H9 (cell line): Measurements from ENCODE around the gene PPP3CA. TPM values are rescaled to one million over a fixed set of nuclear protein-coding genes. Genes with fewer than 3 reads are reported as not detected.

ENCODE experiments used
- DNase-seq: peaks from one replicate; pipeline ENCODE4 v3.0.0-alpha.2; 2017
- H2AFZ ChIP-seq: one replicate; pipeline ENCODE4 v1.6.1; 2013; ENCODE audit warnings: mild to moderate bottlenecking, low read length, control low read depth, moderate library complexity
- H2AK5ac ChIP-seq: 2 replicates; pipeline ENCODE4 v1.6.1; 2013; ENCODE audit warnings: low read length, control low read depth, mixed read lengths; ENCODE audit not compliant: insufficient read length
- H2BK120ac ChIP-seq: one replicate; pipeline ENCODE4 v1.6.1; 2013; ENCODE audit warnings: low read depth, mild to moderate bottlenecking, low read length, control low read depth, inconsistent platforms; ENCODE audit not compliant: poor library complexity, severe bottlenecking
- H2BK12ac ChIP-seq: 2 replicates; pipeline ENCODE4 v1.6.1; 2013; ENCODE audit warnings: low read length, control low read depth, mixed read lengths, low read depth; ENCODE audit not compliant: insufficient read length
- H2BK15ac ChIP-seq: 2 replicates; pipeline ENCODE4 v1.6.1; 2013; ENCODE audit warnings: low read depth, low read length, control low read depth
- H2BK20ac ChIP-seq: one replicate; pipeline ENCODE4 v1.6.1; 2013; ENCODE audit warnings: low read depth, mild to moderate bottlenecking, low read length, control low read depth, inconsistent platforms; ENCODE audit not compliant: poor library complexity, severe bottlenecking
- H2BK5ac ChIP-seq: 2 replicates; pipeline ENCODE4 v1.6.1; 2013; ENCODE audit warnings: low read length, control low read depth, mixed read lengths; ENCODE audit not compliant: insufficient read length
- H3K14ac ChIP-seq: 2 replicates; pipeline ENCODE4 v1.6.1; 2013; ENCODE audit warnings: low read length, control low read depth; ENCODE audit not compliant: insufficient read depth
- H3K18ac ChIP-seq: 2 replicates; pipeline ENCODE4 v1.6.1; 2013; ENCODE audit warnings: low read depth, mild to moderate bottlenecking, mixed read lengths, low read length, control low read depth; ENCODE audit not compliant: insufficient read length
- H3K23ac ChIP-seq: 2 replicates; pipeline ENCODE4 v1.6.1; 2013; ENCODE audit warnings: low read length, control low read depth, mixed read lengths, low read depth; ENCODE audit not compliant: insufficient read length
- H3K23me2 ChIP-seq: 2 replicates; pipeline ENCODE4 v1.6.1; 2013; ENCODE audit warnings: low read depth, mild to moderate bottlenecking, mixed read lengths, low read length, control low read depth; ENCODE audit not compliant: insufficient read length, poor library complexity, severe bottlenecking
- H3K27ac ChIP-seq: 2 replicates; pipeline ENCODE4 v1.5.1; 2013; ENCODE audit warnings: low read length, control low read depth, mixed read lengths, low read depth; ENCODE audit not compliant: insufficient read length
- H3K27me3 ChIP-seq: 2 replicates; pipeline ENCODE4 v1.6.1; 2013; ENCODE audit warnings: low read length, control low read depth, inconsistent platforms; ENCODE audit not compliant: insufficient read depth
- H3K4ac ChIP-seq: 2 replicates; pipeline ENCODE4 v1.6.1; 2013; ENCODE audit warnings: low read depth, mild to moderate bottlenecking, control low read depth, inconsistent platforms, low read length, moderate library complexity
- H3K4me1 ChIP-seq: 2 replicates; pipeline ENCODE4 v1.6.1; 2013; ENCODE audit warnings: low read length, control low read depth, inconsistent platforms; ENCODE audit not compliant: insufficient read depth
- H3K4me2 ChIP-seq: 2 replicates; pipeline ENCODE4 v1.6.1; 2013; ENCODE audit warnings: low read length, control low read depth, mixed read lengths; ENCODE audit not compliant: insufficient read length, insufficient read depth
- H3K56ac ChIP-seq: 2 replicates; pipeline ENCODE4 v1.6.1; 2013; ENCODE audit warnings: low read depth, mild to moderate bottlenecking, mixed read lengths, low read length, control low read depth; ENCODE audit not compliant: insufficient read length
- H3K79me1 ChIP-seq: 2 replicates; pipeline ENCODE4 v1.6.1; 2013; ENCODE audit warnings: low read depth, mild to moderate bottlenecking, moderate library complexity, low read length, control low read depth, inconsistent platforms; ENCODE audit not compliant: insufficient read depth, poor library complexity, severe bottlenecking
- H3K79me2 ChIP-seq: 2 replicates; pipeline ENCODE4 v1.6.1; 2013; ENCODE audit warnings: low read length, control low read depth, inconsistent platforms; ENCODE audit not compliant: insufficient read depth
- H3K9ac ChIP-seq: 2 replicates; pipeline ENCODE4 v1.6.1; 2013; ENCODE audit warnings: low read length, control low read depth, mixed read lengths; ENCODE audit not compliant: insufficient read length; ENCODE audit errors: extremely low read depth
- H3K9me3 ChIP-seq: one replicate; pipeline ENCODE4 v1.6.1; 2013; ENCODE audit warnings: low read depth, low read length, inconsistent platforms; ENCODE audit not compliant: control insufficient read depth
- H3T11ph ChIP-seq: one replicate; pipeline ENCODE4 v1.6.1; 2013; ENCODE audit warnings: mild to moderate bottlenecking, low read length, control low read depth, inconsistent platforms
- H4K20me1 ChIP-seq: one replicate; pipeline ENCODE4 v1.6.1; 2013; ENCODE audit not compliant: control insufficient read depth, insufficient read length, insufficient read depth
- H4K5ac ChIP-seq: 2 replicates; pipeline ENCODE4 v1.6.1; 2013; ENCODE audit warnings: low read depth, mild to moderate bottlenecking, mixed read lengths, low read length, control low read depth; ENCODE audit not compliant: insufficient read length
- H4K8ac ChIP-seq: replicated peaks from 2 replicates; pipeline ENCODE4 v1.6.1; 2013; ENCODE audit warnings: low read length, control low read depth, mixed read lengths, low read depth; ENCODE audit not compliant: insufficient read length
- H4K91ac ChIP-seq: 2 replicates; pipeline ENCODE4 v1.6.1; 2013; ENCODE audit warnings: low read depth, mild to moderate bottlenecking, moderate library complexity, mixed read lengths, low read length, control low read depth; ENCODE audit not compliant: insufficient read length
- H3K27ac Mint-ChIP-seq, 3 experiments: 2 replicates in 2 of 3; 3 replicates in 1 of 3; pipeline ENCODE4 v1.8.0; 2020 to 2021; ENCODE audit warnings: mixed read lengths in 3 of 3, mild to moderate bottlenecking in 1 of 3, moderate library complexity in 1 of 3
- H3K27me3 Mint-ChIP-seq: 2 replicates; pipeline ENCODE4 v1.8.0; 2021; ENCODE audit warnings: low read depth, mild to moderate bottlenecking, moderate library complexity, mixed read lengths
- H3K36me3 Mint-ChIP-seq, 3 experiments: 2 replicates in 2 of 3; 3 replicates in 1 of 3; pipeline ENCODE4 v1.8.0; 2020 to 2021; ENCODE audit warnings: low read depth in 3 of 3, mixed read lengths in 3 of 3; ENCODE audit not compliant: insufficient read depth in 1 of 3
- H3K4me1 Mint-ChIP-seq, 2 experiments: 2 replicates each; pipeline ENCODE4 v1.8.0; 2020; ENCODE audit warnings: mixed read lengths in 2 of 2
- H3K4me3 Mint-ChIP-seq, 2 experiments: 2 replicates in 1 of 2; 3 replicates in 1 of 2; pipeline ENCODE4 v1.8.0; 2020 to 2021; ENCODE audit warnings: mild to moderate bottlenecking in 2 of 2, mixed read lengths in 2 of 2, moderate library complexity in 1 of 2
- H3K9me3 Mint-ChIP-seq, 2 experiments: 2 replicates in 1 of 2; 3 replicates in 1 of 2; pipeline ENCODE4 v1.8.0; 2020; ENCODE audit warnings: mild to moderate bottlenecking in 2 of 2, mixed read lengths in 2 of 2, moderate library complexity in 1 of 2
- total RNA-seq: library from RNA; stranded (reverse); gene quantifications from 2 replicates; pipeline ENCODE4 v1.2.1, GENCODE V29; 2021
- TF ChIP-seq, protein P1 (sequence below): fragments of 200-600 bp; sonication (generic); conservative IDR thresholded peaks from 3 replicates; pipeline ENCODE4 v1.8.0; 2021; ENCODE audit warnings: antibody characterized with exemption, mild to moderate bottlenecking

PPP3CA gene
- total RNA-seq, 1 experiment from 2014 or later: 16.8 TPM

DNA sequence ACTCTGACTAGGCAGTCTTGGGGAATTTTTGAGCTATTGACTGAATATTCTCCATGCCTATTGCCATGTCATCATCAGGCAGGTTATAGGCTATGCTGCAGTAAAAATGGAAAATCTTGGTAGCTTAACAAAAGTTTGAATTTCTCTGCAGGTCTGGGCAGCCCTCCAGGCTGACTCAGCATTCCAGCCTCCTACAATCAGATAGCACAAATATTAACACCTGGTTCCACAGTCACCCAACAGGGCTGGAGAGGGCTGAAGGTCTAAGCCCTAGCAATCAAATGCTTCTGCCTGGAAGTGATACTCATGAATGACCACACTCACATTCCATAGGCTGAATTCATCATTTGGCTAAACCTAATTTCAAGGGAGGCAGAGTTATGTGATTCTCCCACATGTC lies 9.6 kb upstream of the PPP3CA start:
- Histone ChIP-seq H2BK5ac (no peak overlapping the region), H4K91ac (no peak overlapping the region), H3K9me3 (no peaks in the 10 kb centered on the region), H3K4ac (no peak overlapping the region), H2BK120ac (no peak overlapping the region), H3T11ph (no peak overlapping the region), H3K79me1 (no peaks in the 10 kb centered on the region), H3K23me2 (no peaks in the 10 kb centered on the region), H2AFZ (no peak overlapping the region), H2BK12ac (no peak overlapping the region), H4K8ac (no peak overlapping the region), H3K56ac (no peak overlapping the region), H3K9ac (no peak overlapping the region), H4K5ac (no peak overlapping the region), H3K18ac (no peak overlapping the region), H3K27me3 (no peaks in the 10 kb centered on the region), H3K79me2 (no peaks in the 10 kb centered on the region), H4K20me1 (no peaks in the 10 kb centered on the region), H3K4me1 (no peaks in the 10 kb centered on the region; the same call in 1 of the 2 replicates), H3K27ac (no peak overlapping the region), H3K14ac (no peak overlapping the region), H2BK20ac (no peak overlapping the region), H2BK15ac (no peak overlapping the region), H2AK5ac (no peak overlapping the region), H3K23ac (no peak overlapping the region), H3K4me2 (no peak overlapping the region)
- Mint-ChIP-seq H3K27ac (no peak overlapping the region), H3K36me3 (no peaks in the 10 kb centered on the region), H3K4me1 (peaks cover 0 to 4% of the 10 kb centered on the region in 2 experiments; a peak in 1 of 4 replicates), H3K27me3 (no peaks in the 10 kb centered on the region), H3K4me3 (no peak overlapping the region), H3K9me3 (peaks cover 0 to 3% of the 10 kb centered on the region in 2 experiments; a peak in 2 of 5 replicates)
- TF ChIP-seq, protein P1, sequence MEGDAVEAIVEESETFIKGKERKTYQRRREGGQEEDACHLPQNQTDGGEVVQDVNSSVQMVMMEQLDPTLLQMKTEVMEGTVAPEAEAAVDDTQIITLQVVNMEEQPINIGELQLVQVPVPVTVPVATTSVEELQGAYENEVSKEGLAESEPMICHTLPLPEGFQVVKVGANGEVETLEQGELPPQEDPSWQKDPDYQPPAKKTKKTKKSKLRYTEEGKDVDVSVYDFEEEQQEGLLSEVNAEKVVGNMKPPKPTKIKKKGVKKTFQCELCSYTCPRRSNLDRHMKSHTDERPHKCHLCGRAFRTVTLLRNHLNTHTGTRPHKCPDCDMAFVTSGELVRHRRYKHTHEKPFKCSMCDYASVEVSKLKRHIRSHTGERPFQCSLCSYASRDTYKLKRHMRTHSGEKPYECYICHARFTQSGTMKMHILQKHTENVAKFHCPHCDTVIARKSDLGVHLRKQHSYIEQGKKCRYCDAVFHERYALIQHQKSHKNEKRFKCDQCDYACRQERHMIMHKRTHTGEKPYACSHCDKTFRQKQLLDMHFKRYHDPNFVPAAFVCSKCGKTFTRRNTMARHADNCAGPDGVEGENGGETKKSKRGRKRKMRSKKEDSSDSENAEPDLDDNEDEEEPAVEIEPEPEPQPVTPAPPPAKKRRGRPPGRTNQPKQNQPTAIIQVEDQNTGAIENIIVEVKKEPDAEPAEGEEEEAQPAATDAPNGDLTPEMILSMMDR: no peak
- DNase-seq: no peak
